MM.1S (cell line): ENCODE measurements around the gene WEE1.

Experiments used
- CTCF ChIP-seq: fragments of 300-600 bp; sonication (generic); IDR thresholded peaks from 2 replicates; pipeline ENCODE4 v1.5.1; 2016; ENCODE audit warnings: antibody characterized with exemption, low read length, mixed read lengths
- EZH2 ChIP-seq: fragments of 300-600 bp; sonication (generic); optimal IDR thresholded peaks from 2 replicates; pipeline ENCODE3; 2017; ENCODE audit warnings: low read depth, mild to moderate bottlenecking, antibody characterized with exemption, low read length, mixed read lengths
- EZH2phosphoT487 ChIP-seq: fragments of 300-600 bp; sonication (generic); IDR thresholded peaks from 2 replicates; pipeline ENCODE4 v1.6.1; 2018; ENCODE audit warnings: antibody characterized with exemption, low read length

GRCh38 chr11:9530020-9530621 is 43.3 kb upstream of the WEE1 start:
- TF ChIP-seq CTCF, result no peak
- TF ChIP-seq EZH2, result no peak
- no peak for TF ChIP-seq EZH2phosphoT487
